ENCODE results near the gene MOCS1.

Gene MOCS1

GRCh38 chr6:39896701-39897100 lies 37.6 kb downstream of the MOCS1 start:
- TF ChIP-seq, protein P1, sequence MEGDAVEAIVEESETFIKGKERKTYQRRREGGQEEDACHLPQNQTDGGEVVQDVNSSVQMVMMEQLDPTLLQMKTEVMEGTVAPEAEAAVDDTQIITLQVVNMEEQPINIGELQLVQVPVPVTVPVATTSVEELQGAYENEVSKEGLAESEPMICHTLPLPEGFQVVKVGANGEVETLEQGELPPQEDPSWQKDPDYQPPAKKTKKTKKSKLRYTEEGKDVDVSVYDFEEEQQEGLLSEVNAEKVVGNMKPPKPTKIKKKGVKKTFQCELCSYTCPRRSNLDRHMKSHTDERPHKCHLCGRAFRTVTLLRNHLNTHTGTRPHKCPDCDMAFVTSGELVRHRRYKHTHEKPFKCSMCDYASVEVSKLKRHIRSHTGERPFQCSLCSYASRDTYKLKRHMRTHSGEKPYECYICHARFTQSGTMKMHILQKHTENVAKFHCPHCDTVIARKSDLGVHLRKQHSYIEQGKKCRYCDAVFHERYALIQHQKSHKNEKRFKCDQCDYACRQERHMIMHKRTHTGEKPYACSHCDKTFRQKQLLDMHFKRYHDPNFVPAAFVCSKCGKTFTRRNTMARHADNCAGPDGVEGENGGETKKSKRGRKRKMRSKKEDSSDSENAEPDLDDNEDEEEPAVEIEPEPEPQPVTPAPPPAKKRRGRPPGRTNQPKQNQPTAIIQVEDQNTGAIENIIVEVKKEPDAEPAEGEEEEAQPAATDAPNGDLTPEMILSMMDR (IDR thresholded peaks at IDR 0.05): no peak
- no peak for TF ChIP-seq ZFX (IDR thresholded peaks at IDR 0.05; ENCODE audit: borderline replicate concordance)
- no peak overlapping the region for H3K27ac ChIP-seq

GRCh38 chr6:39893286-39893685 lies 41.0 kb downstream of the MOCS1 start:
- TF ChIP-seq, protein P1 (IDR thresholded peaks at IDR 0.05): no peak
- no peak for TF ChIP-seq ZFX (IDR thresholded peaks at IDR 0.05; ENCODE audit: borderline replicate concordance)
- no peak overlapping the region for H3K27ac ChIP-seq

- TF ChIP-seq, protein P1 (IDR thresholded peaks at IDR 0.05): peak; percentile 80
- TF ChIP-seq ZFX (IDR thresholded peaks at IDR 0.05; ENCODE audit: borderline replicate concordance): no peak
- H3K27ac ChIP-seq: no peak overlapping the region
These were observed 41.7 kb downstream of the MOCS1 start for GRCh38 chr6:39892490-39893129.

DNA sequence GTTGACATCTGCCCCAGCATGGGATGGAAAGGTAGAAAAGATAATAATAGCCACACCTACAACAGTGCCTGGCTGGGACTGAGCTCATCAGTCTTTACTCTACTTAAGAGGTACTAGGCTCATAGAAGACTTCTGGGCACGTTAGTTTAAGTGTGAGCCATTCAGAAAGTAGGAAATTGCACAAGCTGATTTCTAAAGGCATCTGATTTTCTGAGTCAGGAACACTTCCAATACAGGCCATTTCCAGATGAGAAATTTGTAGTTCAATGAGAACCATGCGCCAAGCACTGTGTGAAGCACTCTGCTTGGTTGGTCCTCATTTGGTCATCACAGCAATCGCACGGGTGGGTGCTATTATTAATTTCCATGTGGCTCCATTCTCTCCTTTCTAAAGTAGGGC lies 42.3 kb downstream of the MOCS1 start:
- TF ChIP-seq, protein P1 (IDR thresholded peaks at IDR 0.05): no peak
- TF ChIP-seq ZFX (IDR thresholded peaks at IDR 0.05; ENCODE audit: borderline replicate concordance): no peak

DNA sequence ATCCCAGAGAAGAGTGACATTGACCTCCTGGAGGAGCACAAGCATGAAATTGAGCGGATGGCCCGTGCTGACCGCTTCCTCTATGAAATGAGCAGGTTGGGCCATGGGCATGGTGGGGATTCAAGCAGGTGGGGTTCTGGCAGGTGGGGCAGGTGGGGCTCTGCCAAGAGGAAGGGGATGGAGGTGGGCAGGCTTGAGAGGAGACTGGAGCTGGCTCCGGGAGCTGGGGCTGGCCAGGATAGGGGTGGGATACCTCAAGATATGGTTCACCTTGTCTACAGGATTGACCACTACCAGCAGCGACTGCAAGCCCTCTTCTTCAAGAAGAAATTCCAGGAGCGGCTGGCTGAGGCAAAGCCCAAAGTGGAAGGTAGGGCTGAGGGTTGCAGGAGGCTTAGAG lies 42.9 kb downstream of the MOCS1 start:
- TF ChIP-seq, protein P1 (IDR thresholded peaks at IDR 0.05): no peak
- no peak for TF ChIP-seq ZFX (IDR thresholded peaks at IDR 0.05; ENCODE audit: borderline replicate concordance)
- H3K27ac ChIP-seq: no peak overlapping the region

More for the DNA sequence above, 42.3 kb downstream of the MOCS1 start:
- no peak overlapping the region for H3K27ac ChIP-seq

GRCh38 chr6:39889229-39889628 lies 45.0 kb downstream of the MOCS1 start:
- no peak overlapping the region for H3K27ac ChIP-seq
- TF ChIP-seq, protein P1 (IDR thresholded peaks at IDR 0.05): no peak

- TF ChIP-seq, protein P1 (IDR thresholded peaks at IDR 0.05): no peak
- no peak for TF ChIP-seq ZFX (IDR thresholded peaks at IDR 0.05; ENCODE audit: borderline replicate concordance)
- no peak overlapping the region for H3K27ac ChIP-seq
These were observed 46.4 kb downstream of the MOCS1 start for GRCh38 chr6:39887692-39888450.

Measured in 22Rv1 (cell line).